ENCODE data around the gene HSPB9.
"Not testable (repeated sequence)": the region's sequence is repeated elsewhere in the genome, so short reads cannot be mapped to it uniquely, and the experiment has no call there.

The HSPB9 gene

GRCh38 chr17:42120161-42120769 is 2.3 kb upstream of the HSPB9 start:
- DNase-seq = no peak

DNA sequence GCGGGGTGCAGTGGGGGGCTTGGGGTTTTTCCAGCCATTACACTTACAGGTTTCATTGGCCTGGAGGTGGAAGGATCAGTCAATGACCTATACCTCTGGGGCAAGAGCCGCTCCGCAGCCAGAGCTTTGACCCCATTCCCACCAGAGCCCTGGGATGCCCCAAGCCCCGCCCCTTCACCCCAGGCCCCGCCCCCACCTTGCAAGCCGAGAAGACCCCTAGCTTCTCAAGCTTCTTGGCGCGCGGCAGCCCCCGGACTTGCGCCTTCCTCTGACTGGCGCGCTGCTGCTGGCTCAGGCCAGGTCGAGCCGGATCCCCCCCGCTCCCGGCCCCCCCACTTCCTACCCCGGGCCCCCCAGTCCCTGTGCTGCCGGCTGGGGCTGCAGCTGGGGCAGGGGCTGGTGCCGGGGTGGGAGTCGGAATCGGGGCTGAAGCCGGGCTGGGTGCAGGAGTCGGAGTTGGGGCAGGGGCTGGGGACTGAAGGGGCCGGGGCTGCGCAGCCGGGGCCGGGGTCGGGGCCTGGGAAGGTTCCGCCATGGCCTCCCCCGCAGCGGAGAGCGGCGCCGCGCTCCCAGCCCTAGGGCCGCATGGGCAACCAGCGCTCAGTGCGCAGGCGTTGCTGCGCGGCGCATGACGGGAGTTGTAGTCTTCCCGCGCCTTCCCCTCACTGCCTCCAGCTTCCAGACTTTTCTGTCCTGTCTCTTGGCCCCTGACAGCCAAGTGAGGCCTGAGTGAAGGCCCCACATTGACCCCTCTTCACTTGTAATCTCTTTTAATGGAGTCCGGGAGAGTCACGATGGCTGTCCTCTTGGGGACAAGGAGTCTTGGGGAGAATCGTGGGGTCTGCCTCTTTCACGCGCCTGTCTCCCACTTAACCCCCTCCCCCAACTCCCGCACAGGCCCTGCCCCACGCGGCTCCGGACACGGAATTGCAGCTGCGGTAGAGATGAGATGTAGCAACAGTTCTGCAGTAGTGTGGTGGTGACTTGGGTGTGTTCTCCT is 1.5 kb upstream of the HSPB9 start, which contains the start of gene KAT2A:
TSS of gene KAT2A (minus strand) at position 598 of the 1,000 bp plus-strand sequence. CDS start at position 535, 63 bp downstream.
- DNase-seq = peak; percentile 82

DNA sequence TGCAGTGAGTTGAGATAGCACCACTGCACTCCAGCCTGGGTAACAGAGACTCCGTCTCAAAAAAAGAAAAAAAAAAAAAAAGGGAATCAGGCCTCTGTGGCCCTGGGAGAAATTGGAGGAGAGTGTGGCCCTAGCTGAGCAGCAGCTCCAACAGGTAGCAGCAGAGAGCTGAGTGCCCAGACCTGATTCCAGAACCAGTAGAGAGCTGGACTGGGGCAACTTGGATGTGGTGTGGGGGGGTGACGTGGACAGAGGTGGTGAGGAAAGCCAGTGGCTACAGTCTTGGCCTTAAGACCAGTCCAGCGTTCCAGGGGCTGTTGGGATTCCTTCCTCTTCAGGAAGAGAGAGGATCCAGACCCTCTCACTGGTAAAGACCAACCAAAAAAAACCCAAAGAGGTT is 1.7 kb downstream of the HSPB9 start:
- no peak for DNase-seq

DNA sequence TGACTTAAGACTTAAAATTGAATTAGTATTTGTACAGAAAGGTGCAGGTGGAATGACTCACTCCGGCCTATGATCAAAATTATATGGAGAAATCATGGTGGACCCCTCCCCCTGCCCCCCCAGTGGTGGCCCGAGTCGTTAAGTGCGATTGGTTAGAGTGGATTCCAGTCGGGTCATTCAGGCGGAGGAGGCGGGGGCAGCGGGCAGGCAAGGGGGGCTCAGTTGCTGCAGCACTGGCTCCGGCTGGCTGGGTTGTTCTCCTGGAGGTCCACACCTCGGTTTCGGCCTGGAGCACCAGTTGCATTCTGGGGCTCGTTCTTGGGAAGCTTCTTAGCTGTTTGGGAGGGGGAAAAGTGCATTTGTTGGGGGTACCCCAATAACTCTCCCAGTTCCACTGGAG is 3.0 kb downstream of the HSPB9 start:
- DNase-seq = no peak

GRCh38 chr17:42126836-42127235 is 4.2 kb downstream of the HSPB9 start:
- no peak for DNase-seq

GRCh38 chr17:42127414-42127813 is 4.8 kb downstream of the HSPB9 start:
- no peak for DNase-seq

- DNase-seq = no peak
These were observed 6.7 kb downstream of the HSPB9 start for GRCh38 chr17:42129109-42129837.

- DNase-seq = no peak
These were observed 7.8 kb downstream of the HSPB9 start for GRCh38 chr17:42130310-42130936.

DNA sequence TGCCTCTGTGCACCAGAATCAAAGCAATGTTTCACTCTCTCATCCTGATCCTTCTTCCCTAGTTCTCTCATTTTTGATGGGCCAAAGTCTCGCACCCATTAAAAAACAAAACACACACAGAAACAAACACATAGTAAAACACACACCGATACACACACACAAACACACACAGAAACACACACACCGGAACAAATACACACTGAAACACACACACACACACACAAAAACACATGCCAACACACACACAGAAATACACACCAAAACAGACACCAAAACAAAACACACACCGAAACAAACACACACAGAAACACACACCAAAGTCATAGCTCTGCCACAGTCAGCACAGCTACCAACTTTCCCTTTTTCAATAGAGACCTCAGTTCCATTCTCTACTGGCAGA is 8.6 kb downstream of the HSPB9 start:
- DNase-seq = no peak

- DNase-seq = no peak
These were observed 9.4 kb downstream of the HSPB9 start for GRCh38 chr17:42131981-42132432.

DNA sequence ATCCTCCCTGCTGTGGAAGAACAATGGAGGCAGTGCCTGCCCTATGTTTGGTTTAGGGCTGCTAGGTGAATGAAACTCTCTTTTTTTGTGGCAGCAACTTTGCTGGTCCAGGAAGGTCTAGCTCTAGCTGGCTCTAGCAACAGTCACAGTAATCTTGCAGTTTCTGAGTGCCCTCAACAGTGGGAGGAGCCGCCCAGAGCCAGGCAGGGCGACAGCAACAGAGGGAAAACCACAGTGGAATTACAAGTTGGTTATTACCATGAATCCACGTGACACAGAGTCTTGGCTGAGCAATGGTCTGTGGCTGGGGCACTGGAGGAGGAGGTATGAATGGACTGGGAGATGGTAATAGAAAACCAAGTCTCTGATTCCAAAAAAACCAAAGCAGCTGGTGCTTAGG is 10.3 kb downstream of the HSPB9 start:
- DNase-seq = peak; percentile 80

- no peak for DNase-seq
These were observed 10.9 kb downstream of the HSPB9 start for GRCh38 chr17:42133461-42134041.

DNA sequence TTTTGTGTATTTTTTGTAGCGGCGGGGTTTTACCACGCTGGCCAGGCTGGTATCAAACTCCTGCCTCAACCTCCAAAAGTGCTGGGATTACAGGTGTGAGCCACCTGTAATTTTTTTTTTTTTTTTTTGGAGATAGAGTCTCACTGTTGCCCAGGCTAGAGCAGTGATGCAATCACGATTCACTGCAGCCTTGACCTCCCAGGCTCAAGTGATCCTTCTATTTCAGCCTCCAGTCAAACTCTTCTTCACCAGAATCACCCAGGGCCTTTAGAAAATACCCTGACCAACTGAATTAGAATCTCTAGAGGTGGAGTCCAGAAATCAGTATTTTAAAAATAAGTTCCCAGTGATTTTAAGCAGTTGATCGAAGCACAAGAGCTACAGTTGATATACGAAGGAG is 12.5 kb downstream of the HSPB9 start:
- no peak for DNase-seq

DNA sequence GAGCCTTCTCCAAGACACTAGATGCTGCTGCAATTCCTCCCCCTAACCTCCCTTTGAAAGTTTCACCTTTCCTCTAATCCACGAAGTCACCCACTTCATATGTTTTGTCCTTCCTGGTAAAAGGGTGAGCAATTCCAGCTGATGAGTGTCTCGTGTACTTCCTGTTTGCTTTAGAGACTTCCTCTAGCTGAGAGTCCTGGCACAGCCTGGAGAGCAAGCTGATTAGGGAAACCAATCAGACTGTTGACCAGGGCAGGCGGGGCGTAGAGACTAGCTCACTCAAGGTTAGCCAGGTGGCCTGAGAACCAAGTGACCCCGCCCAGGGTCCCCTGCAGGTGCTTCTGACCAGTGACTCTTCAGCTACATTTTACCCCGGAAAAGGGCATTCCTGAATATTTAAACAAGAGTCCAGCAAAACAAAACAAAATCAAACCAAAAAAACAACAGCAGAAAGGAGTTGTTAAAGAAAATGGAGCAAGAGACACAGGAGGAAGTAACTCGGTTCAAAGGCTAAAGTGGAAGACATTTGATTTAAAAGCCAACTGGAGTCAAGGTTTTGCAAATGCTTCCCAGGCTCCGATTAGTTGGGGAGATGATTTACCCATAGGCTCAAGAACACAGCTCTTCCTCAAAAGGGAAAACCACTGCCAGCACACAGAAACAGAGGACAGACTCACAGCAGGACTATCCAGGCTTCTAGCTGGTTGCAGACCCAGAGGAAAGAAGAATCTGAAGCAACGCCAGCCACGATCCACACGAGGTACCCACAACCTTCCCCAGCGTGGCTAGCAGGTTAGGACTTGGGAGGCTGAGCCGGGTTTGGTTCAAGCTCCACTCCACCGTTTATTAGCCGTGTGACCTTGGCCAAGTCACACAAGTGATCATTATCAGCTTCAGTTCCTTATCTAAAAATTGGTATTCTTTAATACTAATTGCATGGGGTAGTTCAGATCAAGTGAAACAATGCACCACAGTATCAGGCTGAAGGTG is 13.4 kb downstream of the HSPB9 start:
- peak; percentile 36 for DNase-seq

- no peak for DNase-seq
These were observed 14.0 kb downstream of the HSPB9 start for GRCh38 chr17:42136654-42137051.

DNA sequence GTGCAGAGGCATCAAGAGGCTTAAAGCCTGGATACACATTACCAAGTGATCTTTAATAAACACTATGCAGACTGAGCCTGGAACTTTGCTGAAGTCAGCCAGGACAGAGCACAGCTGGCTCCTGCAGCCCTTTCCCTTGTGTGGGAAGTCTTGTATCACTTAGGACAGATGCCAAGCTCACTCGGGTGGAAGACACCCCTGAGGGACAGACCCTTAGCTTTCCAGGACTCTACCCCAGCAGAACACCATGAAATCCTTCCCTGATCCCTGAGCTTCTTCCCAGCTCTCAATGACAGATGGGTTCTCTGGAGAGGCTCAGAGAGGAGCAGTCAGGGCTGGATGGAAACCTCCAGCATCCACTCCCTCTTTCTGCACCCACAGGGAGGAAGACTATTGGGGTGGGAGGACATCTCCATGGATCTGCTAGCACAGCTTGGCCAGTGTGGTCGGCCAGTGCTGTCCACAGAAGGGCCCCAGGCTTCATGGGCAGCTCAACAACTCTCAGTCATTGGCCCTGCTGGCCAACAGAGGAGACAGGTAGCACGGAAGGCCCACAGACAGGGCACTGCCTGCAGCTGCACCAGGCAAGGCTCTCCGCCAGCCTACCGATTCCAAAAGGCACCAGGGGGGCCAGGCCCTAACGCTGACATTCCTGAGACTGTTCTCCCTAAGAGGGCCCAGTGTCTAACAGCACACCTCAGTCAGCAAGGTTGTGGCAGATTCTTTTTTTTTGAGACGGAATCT is 16.3 kb downstream of the HSPB9 start:
- no peak for DNase-seq

DNA sequence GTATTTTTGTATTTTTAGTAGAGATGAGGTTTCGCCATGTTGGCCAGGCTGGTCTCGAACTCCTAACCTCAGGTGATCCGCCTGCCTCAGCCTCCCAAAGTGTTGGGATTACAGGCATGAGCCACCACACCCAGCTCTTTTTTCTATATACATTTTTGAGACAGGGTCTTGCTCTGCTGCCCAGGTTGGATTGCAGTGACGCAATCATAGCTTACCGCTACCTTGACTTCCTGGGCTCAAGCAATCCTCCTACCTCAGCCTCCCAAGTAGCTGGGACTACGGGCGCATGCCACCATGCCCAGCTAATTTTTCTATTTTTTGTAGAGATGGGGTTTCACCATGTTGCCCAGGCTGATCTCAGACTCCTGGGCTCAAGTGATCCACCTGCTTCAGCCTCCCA is 18.1 kb downstream of the HSPB9 start:
- not testable (repeated sequence) for DNase-seq

GRCh38 chr17:42141382-42141781 is 18.8 kb downstream of the HSPB9 start:
- DNase-seq = no peak

DNA sequence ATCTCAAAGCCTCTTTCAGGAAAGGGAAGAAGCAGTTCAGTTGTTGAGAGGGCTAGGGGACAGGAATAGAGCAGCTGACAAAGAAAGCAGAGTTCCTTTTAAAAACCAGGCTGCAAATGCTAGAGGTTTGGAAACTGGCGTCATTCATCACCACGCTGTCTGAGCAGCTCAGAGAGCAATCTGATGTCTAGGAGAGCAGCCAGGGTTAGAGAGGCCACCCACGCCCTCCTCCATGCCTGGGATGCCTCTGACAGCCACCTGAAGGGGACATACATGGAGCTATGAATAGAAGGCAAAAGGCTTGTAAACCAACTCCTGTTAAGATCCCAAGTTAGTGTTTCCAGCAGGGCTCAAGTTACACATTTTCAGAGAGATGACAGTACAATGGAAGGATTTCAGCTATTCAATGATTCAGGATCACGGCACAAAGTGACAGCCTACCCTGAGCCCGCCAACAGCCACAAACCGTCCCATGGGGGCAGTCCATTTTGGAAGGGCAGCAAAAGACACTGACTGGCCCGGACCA is 19.8 kb downstream of the HSPB9 start:
- DNase-seq = peak; percentile 90

DNA sequence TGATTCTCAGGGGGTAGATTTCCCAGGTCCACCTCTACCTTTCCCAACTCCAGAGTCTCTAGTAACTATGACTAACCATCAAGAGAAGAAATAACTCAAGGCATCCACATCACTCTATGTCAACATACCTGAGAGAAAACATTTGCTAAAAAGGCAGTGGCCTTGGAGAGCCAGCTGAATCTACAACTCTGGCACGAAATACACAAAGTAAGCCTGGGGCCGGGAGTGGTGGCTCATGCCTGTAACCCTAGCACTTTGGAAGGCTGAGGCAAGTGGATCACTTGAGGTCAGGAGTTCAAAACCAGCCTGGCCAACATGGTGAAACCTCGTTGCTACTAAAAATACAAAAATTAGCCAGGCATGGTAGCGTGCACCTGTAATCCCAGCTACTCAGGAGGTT is 20.5 kb downstream of the HSPB9 start:
- DNase-seq = not testable (repeated sequence)

All from fibroblast of skin of scalp (primary cell).